IPS-11a (cell line): ENCODE measurements around the gene CAPN1.
"Not testable (repeated sequence)": the region's sequence is repeated elsewhere in the genome, so short reads cannot be mapped to it uniquely, and the experiment has no call there.

Source experiments
- H3K4me3 ChIP-seq: one replicate; pipeline ENCODE4 v1.5.1; 2013; ENCODE audit warnings: low read depth, low read length, control low read depth

The CAPN1 gene

DNA sequence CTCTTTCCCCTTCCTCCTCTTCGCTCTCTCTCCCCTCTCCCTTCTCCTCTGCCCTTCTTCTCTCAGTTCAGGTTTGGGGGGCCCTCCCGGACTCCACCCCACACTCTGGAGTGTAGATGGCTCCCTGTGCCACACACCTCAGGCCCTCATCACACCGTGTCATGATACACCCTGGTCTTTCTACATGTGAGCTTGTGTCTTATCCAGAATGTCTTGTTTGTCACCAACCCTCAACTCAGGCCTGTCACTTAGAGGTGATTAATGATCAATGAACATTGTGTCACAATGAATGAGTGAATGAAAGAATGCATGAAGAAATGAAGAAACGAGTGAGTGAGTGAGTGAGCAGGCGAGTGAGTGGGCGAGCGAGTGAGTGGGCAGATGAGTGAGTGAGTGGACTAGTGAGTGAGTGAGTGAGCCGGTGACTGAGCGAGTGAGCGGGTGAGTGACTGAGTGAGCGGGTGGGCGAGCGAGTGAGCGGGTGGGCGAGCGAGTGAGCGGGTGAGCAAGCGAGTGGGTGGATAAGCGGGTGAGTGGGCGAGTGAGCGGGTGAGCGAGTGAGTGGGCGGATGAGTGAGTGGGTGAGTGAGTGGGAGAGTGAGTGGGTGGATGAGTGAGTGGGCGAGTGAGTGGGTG, 33.8 kb downstream of the CAPN1 start:
- no peak overlapping the region for H3K4me3 ChIP-seq

DNA sequence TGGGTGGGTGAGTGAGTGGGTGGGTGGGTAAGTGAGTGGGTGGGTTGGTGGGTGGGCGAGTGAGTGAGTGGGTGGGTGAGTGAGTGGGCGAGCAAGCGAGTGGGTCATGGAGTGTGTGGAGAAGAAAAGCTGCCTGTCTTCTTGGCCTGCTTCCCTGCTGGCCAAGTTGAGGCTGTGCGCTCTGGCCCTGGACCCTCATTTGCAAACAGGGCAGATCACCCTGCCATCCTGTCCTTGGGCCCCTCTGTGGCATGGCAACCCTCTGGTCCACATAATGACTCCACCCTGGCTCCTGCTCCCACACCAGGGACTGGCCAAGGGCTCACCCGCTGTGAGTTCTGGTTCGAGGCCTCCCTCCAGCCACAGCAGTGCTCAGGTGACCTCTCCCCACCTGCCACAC, 35.1 kb downstream of the CAPN1 start:
- no peak overlapping the region for H3K4me3 ChIP-seq

GRCh38 chr11:65217441-65218423, 36.0 kb downstream of the CAPN1 start:
- H3K4me3 ChIP-seq: no peak overlapping the region

DNA sequence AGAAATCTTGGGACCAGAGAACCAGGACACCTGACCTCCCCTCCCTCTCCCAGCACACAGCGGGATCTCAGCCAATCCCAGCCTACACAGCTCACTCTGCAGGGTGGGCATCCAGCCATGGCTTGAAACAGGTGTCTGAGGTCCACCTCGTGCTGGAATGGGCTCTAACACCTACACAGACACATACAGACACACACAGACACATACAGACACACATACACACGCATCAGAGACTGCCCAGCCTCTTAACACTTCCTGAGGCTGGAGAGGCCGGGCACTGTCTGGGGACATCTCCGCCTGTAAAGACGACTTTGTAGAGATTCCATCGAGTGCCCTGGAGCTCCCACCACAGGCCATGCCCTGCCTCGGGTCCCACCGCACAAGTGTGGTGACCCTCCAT, 36.7 kb downstream of the CAPN1 start:
- no peak overlapping the region for H3K4me3 ChIP-seq

DNA sequence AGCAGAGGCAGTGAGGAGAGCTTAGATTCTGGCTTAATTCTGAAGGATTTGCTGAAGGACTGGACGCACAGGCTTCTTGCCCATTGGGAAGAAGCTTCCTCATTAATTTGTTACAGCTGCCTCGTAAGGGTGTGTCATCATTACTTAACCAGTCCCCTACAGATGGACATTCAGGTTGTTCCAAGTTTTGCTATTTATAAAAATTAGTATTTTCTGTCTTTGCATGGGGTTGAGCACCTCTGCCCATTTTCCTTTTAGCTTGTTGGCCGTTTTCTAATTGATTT, 38.1 kb downstream of the CAPN1 start:
- no peak overlapping the region for H3K4me3 ChIP-seq

DNA sequence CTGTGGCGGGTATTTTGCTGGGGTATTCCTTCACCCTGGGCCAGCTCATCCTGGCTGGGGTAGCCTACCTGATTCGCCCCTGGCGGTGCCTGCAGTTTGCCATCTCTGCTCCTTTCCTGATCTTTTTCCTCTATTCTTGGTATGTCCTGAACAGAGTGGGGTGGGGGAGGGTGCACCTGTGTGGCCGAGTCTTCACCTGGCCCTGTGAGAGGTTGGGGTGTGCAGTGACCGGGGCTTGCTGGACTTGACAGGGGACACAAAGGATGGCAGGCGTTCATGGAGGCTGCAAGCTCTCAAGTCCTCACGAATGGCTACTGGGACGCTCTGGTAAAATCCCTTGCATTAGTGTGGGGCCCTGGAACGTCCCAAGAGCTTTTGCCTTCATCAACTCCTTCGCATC, 39.3 kb downstream of the CAPN1 start:
- no peak overlapping the region for H3K4me3 ChIP-seq

GRCh38 chr11:65223011-65223410, 41.3 kb downstream of the CAPN1 start:
- no peak overlapping the region for H3K4me3 ChIP-seq

DNA sequence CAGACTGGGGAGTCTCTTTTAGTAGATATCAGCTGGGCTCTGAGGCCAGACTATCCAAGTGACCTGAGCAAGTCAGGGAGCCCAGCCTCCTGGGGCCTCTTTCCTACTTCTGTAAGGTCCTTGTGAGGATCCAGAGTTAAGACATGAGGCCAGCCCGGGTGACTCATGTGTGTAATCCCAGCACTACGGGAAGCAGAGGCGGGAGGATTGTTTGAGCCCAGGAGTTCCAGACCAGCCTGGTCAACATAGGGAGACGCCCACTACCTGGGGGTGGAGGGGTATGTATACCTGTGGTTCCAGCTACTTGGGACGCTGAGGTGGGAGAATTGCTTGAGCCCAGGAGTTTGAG, 43.2 kb downstream of the CAPN1 start:
- no peak overlapping the region for H3K4me3 ChIP-seq

DNA sequence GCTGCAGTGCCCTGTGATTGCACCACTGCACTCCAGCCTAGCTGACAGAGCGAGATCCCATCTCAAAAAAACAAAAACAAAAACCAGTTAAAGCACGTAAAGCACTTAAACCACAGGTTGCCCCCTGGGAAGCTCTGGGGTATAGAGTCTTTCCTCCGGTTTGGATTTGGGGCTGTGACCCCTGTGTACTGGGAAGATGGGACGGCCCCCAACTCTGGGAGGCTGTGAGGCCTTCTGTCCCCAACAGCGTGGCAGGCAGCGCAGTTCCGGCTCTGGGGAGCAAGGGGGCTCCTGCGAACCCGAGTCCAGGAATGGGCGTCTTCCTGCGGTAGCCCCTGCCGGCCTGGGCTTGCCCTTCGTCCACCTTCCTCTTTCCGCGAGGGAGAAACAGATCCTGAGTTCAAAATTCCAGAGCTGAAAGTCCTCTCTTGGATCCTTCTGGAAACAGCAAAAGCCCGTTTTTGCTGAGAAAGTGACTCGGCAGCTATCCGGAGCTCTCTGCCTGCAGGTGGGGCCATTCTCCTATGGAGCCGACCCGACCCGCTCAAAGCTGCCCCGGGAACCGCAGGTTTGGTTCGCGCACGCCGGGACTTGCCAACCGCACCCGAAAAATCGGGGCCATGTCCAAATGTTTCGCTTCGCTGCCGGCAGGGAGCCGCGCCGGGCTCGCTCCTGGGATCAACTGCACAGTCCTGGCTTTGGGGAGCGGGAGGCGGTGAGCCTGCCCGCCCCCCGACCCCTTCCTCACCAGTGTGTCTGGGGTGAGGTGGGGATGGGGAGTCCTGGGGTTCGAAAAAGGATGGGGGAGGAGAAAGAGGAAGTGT, 43.8 kb downstream of the CAPN1 start:
- peak overlapping the region; percentile 27 for H3K4me3 ChIP-seq

DNA sequence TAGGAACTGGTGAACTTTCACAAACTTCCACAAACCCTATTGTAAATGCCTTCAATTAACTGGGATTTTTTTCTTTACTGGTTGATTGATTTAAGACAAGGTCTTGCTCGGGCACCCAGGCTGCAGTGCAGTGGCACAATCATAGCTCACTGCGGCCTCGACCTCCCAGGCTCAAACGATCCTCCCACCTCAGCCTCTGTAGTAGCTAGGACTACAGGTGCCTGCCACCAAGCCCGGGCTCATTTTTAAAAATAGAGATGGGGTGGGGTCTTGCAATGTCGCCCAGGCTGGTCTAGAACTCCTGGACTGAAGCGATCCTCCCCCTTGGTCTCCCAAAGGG, 44.3 kb downstream of the CAPN1 start:
- H3K4me3 ChIP-seq: peak overlapping the region; percentile 27

DNA sequence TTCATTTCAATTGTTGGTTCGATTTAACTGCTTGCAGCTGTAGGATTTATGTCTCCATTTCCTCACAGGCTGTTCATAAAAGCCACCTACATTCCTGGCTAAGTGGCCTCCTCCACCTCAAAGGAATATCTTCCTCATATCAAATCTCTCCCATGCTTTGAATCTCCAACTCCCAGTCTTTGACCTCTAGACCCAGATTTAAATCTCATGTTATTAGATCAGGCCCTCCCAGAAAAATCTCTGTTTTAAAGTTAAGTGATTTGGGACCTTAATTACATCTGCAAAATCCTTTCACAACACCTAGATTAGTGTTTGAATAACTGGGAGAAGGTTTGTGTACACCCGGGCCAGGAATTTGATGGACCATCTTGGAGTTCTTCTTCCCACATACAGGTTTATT, 46.2 kb downstream of the CAPN1 start:
- no peak overlapping the region for H3K4me3 ChIP-seq

DNA sequence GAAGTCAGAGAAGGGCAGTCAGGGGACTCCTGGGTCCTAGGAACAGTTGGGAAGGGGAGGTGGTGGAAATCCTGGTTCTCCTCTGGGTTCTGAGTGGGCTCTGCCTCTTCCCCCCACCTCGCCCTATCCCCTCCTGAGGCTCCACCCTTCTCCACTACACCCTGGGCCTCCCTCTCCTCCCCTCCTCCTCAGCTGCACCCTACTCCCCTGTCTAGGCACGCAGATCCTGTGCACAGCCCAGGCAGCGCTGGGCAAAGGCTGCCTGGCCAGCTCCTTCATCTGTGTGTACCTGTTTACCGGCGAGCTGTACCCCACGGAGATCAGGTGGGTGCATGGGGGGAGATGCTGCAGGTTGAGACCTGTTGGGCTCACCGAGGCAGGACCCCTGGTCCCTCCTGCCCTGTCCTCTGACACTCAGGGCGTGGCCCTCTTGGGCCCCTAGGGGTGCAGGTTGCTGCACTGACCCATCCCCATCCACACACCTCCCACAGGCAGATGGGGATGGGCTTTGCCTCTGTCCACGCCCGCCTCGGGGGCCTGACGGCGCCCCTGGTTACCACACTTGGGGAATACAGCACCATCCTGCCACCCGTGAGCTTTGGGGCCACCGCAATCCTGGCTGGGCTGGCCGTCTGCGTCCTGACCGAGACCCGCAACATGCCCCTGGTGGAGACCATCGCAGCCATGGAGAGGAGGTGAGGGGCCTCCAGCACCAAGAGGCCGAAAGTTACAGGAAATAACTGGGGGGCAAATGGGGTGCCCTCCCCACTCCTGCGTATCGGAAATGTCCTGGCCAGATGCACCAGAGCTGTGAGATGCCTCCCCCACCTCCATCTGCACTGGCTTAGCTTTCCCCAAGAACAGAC, 54.7 kb downstream of the CAPN1 start:
- H3K4me3 ChIP-seq: no peak overlapping the region

DNA sequence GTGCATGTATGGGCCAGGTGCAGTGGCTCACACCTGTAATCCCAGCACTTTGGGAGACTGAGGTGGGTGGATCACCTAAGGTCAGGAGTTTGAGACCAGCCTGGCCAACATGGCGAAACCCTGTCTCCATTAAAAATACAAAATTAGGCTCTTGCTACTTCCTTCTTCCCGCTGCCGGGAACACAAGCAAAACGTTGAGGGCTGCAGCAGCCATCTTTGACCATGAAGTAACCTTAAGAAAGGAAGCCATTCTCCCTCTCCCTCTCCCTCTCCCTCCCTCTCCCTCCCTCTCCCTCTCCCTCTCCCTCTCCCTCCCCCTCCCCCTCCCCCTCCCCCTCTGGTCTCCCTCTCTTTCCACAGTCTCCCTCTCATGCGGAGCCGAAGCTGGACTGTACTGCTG, 56.6 kb downstream of the CAPN1 start:
- not testable (repeated sequence) for H3K4me3 ChIP-seq

DNA sequence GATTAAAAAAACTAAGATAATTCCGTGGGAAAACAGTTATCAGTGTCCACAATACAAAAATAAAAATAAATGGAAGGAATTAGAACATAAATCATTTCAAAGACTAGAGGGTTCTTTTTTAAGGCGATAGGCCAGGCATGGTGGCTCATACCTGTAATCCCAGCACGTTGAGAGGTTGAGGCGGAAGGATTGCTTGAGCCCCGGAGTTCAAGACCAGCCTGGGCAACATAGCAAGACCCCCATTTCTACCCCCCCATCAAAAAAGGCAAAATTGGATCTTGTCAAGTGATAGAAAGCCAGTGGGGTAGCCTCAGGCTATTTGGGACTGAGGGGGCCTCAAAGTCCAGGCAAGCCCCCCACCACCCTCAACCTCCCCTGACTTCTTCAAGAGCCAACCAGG, 59.4 kb downstream of the CAPN1 start:
- no peak overlapping the region for H3K4me3 ChIP-seq

DNA sequence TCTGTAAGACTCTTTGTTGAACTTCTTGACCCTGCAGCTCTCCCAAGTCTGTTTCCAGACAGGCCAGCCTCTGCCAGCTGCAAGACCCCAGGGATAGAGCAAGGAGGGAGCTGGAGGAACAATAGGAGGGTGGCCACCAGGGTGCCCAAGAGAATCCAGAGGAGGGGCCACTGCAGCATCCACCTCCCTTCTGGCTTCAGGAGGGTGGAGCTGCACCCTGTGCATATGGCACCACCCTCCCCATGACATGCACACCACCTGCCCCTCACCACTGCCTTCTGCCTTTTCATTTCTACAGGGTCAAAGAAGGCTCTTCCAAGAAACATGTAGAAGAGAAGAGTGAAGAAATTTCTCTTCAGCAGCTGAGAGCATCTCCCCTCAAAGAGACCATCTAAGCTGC, 60.0 kb downstream of the CAPN1 start:
- H3K4me3 ChIP-seq: no peak overlapping the region

- H3K4me3 ChIP-seq: no peak overlapping the region
These were observed 60.7 kb downstream of the CAPN1 start for GRCh38 chr11:65242389-65242788.

GRCh38 chr11:65243797-65244196, 62.1 kb downstream of the CAPN1 start:
- H3K4me3 ChIP-seq: no peak overlapping the region

DNA sequence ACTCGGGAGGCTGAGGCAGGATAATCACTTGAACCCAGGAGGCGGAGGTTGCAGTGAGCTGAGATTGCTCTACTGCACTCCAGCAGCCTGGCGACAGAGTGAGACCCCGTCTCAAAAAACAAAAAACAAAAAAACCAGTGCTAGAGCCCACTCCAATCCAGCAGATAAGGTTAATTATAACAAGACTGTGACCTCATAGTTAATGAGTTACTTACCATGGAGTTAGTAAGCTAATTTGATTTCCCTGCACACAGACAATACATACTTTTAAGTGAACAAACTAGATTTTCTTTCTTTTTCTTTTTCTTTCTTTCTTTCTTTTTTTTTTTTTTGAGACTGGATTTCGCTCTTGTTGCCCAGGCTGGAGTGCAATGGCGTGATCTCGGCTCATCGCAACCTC, 63.3 kb downstream of the CAPN1 start:
- not testable (repeated sequence) for H3K4me3 ChIP-seq

DNA sequence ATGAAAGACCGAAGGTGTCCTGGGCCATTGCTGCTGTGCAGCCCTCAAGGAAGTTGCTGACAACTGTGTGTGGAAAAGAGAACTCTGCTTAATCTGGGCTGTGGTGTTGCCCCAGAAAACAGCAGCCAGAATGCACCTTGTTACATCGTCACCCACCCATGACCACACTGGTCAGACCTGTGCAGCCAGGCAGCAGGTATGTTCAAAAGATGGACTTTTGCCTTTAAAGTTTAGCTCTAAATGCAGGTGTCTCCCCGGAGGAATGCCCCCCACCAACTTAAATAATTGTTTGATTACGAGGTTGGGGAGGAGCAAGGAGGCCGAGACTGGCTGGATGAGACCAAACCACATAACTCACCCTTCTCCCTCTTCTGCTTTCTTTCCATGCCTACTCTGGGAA, 64.8 kb downstream of the CAPN1 start:
- no peak overlapping the region for H3K4me3 ChIP-seq

DNA sequence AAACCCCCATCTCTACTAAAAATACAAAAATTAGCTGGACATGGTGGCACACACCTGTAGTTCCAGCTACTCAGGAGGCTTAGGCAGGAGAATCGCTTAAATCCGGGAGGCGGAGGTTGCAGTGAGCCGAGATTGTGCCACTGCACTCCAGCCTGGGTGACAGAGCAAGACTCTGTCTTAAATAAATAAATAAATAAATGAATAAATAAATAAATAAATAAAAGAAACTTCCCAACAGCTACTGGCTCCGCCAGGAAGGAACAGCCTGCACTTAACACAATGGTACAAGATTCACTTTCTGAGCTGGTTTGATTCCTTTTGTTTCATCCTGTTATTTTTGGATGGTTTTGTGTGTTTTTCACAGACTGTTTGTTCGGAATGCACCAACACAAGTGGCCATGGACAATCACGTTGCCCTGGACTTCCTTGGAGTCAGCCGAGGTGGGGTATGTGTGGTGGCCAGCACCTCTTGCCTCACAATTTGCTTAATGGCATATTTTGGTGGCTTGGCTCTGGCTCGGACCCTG, 66.5 kb downstream of the CAPN1 start:
- H3K4me3 ChIP-seq: not testable (repeated sequence)

- no peak overlapping the region for H3K4me3 ChIP-seq
These were observed 69.7 kb downstream of the CAPN1 start for GRCh38 chr11:65251476-65251875.
